ENCODE measurements around the gene ATP6V0D1.
"Not testable (repeated sequence)": the region's sequence is repeated elsewhere in the genome, so short reads cannot be mapped to it uniquely, and the experiment has no call there.

Gene ATP6V0D1

GRCh38 chr16:67415872-67416793 is 64.8 kb downstream of the ATP6V0D1 start, which contains the start of gene ZDHHC1:
Gene ZDHHC1, minus strand, starts transcription at chr16:67416477. Its CDS starts 8,702 bp downstream, at chr16:67407775.
- peak; percentile 69 for TF ChIP-seq CTCF (IDR thresholded peaks at IDR 0.05; ENCODE audit: insufficient read depth, low read length, missing control alignments)
- H3K4me3 ChIP-seq (ENCODE audit: low read depth, low read length) = peak within 1 kb of the TSS; percentile 73
- CTCF ChIA-PET = interaction anchor here (0.7 to 3.3 kb wide), 38 partner anchors 9 to 450 kb away, joined by 3 to 79 read pairs (median 4); partner anchors contain the start of genes ATP6V0D1, HSD11B2 and TPPP3
- no peak for DNase-seq (ENCODE audit: low read depth, low spot score)
- POLR2A ChIA-PET = interaction anchor here (0.6 kb wide), 1 partner anchor 169 kb away, joined by 3 read pairs; the partner anchor contains the start of gene FHOD1

- H3K4me3 ChIP-seq (ENCODE audit: low read depth, low read length) = peak overlapping the region; percentile 73
- POLR2A ChIA-PET; DNase-seq (ENCODE audit: low read depth, low spot score): not testable (repeated sequence)
- CTCF ChIA-PET = interaction anchor here (1.1 to 5.0 kb wide), 6 partner anchors 12 to 449 kb away, joined by 3 to 43 read pairs (median 4); partner anchors contain the start of gene TPPP3
These were observed 65.5 kb downstream of the ATP6V0D1 start for GRCh38 chr16:67415421-67415820.

GRCh38 chr16:67413978-67414911 is 66.7 kb downstream of the ATP6V0D1 start:
- no peak for DNase-seq (ENCODE audit: low read depth, low spot score)
- no peak overlapping the region for H3K4me3 ChIP-seq (ENCODE audit: low read depth, low read length)
- ChIA-PET CTCF (interaction anchor here (0.7 to 5.0 kb wide), 8 partner anchors 12 to 64 kb away, joined by 3 to 43 read pairs (median 4); partner anchors contain the start of gene TPPP3), POLR2A (no interaction called here)
- TF ChIP-seq CTCF (IDR thresholded peaks at IDR 0.05; ENCODE audit: insufficient read depth, low read length, missing control alignments) = no peak

GRCh38 chr16:67412294-67412693 is 68.7 kb downstream of the ATP6V0D1 start:
- TF ChIP-seq CTCF (IDR thresholded peaks at IDR 0.05; ENCODE audit: insufficient read depth, low read length, missing control alignments) = no peak
- DNase-seq (ENCODE audit: low read depth, low spot score) = no peak
- ChIA-PET CTCF (interaction anchor here (0.6 to 5.0 kb wide), 4 partner anchors 15 to 152 kb away, joined by 3 to 43 read pairs (median 4); no protein-coding TSS in a partner anchor), POLR2A (interaction anchor here (0.6 kb wide), 1 partner anchor 163 kb away, joined by 4 read pairs; no protein-coding TSS in a partner anchor)
- H3K4me3 ChIP-seq (ENCODE audit: low read depth, low read length) = no peak overlapping the region

- POLR2A ChIA-PET = no interaction called here
- TF ChIP-seq CTCF (IDR thresholded peaks at IDR 0.05; ENCODE audit: insufficient read depth, low read length, missing control alignments) = no peak
- CTCF ChIA-PET = interaction anchor here (5.0 kb wide), 1 partner anchor 16 kb away, joined by 43 read pairs; no protein-coding TSS in a partner anchor
- no peak overlapping the region for H3K4me3 ChIP-seq (ENCODE audit: low read depth, low read length)
- DNase-seq (ENCODE audit: low read depth, low spot score) = no peak
These were observed 69.6 kb downstream of the ATP6V0D1 start for GRCh38 chr16:67411339-67411738.

- POLR2A ChIA-PET = no interaction called here
- H3K4me3 ChIP-seq (ENCODE audit: low read depth, low read length) = no peak overlapping the region
- no peak for DNase-seq (ENCODE audit: low read depth, low spot score)
- TF ChIP-seq CTCF (IDR thresholded peaks at IDR 0.05; ENCODE audit: insufficient read depth, low read length, missing control alignments) = no peak
- CTCF ChIA-PET = interaction anchor here (1.2 kb wide), 1 partner anchor 12 kb away, joined by 3 read pairs; no protein-coding TSS in a partner anchor
These were observed 71.3 kb downstream of the ATP6V0D1 start for GRCh38 chr16:67409631-67410030.

All from AG04449 (cell line).